HCT116 (cell line): ENCODE measurements around the gene EPHB2. TPM values are rescaled to one million over a fixed set of nuclear protein-coding genes. Genes with fewer than 3 reads are reported as not detected.

Source experiments
- ATAC-seq: fragments of 200-7000 bp; cut with Tn5 transposase; 2 replicates; pipeline ENCODE4 v1.9.1; 2020; ENCODE audit warnings: mild to moderate bottlenecking, moderate library complexity
- BruUV-seq: library from RNA; stranded (reverse); fragments of 400-500 nt; replicated peaks from 2 replicates; lab custom pipeline; 2021; lab: Mats Ljungman, UMichigan
- CTCF ChIA-PET: fragments of 300-600 bp; sonication (Branson Sonifier 250); formaldehyde crosslinking; loops from one replicate; lab custom pipeline; 2021; ENCODE audit warnings: antibody characterized with exemption; lab: Charles Lee
- POLR2A ChIA-PET: fragments of 300-600, 350-600 bp; sonication (Branson Sonifier 250); formaldehyde crosslinking; loops from one replicate; lab custom pipeline; 2021; ENCODE audit warnings: antibody characterized with exemption; lab: Charles Lee
- RAD21 ChIA-PET, 2 experiments: fragments of 300-600 bp; sonication (Branson Sonifier 250); formaldehyde crosslinking; loops; one replicate each; lab custom pipeline; 2023; ENCODE audit warnings: low total read pairs in 2 of 2; ENCODE audit not compliant: uncharacterized antibody in 2 of 2, unreplicated experiment in 2 of 2, low non-redundant PET in 1 of 2; lab: Charles Lee
- DNase-seq: peaks from one replicate; pipeline ENCODE4 v3.0.0-alpha.2; 2010; ENCODE audit warnings: low read depth, low spot score
- H2AFZ ChIP-seq: fragments of 200-600 bp; shearing (Covaris generic), sonication (generic); 2 replicates; pipeline ENCODE4 v1.6.1; 2017; ENCODE audit warnings: low read depth, mixed run types, mixed read lengths, antibody characterized with exemption, low read length; ENCODE audit not compliant: poor library complexity, severe bottlenecking
- H3K27ac ChIP-seq: 2 replicates; pipeline ENCODE4 v1.5.1; 2012; ENCODE audit warnings: low read depth, low read length
- H3K27me3 ChIP-seq: fragments of 200-600 bp; sonication (generic); 2 replicates; pipeline ENCODE4 v1.6.1; 2016; ENCODE audit warnings: mixed run types, low read length, mixed read lengths; ENCODE audit not compliant: insufficient read depth
- H3K36me3 ChIP-seq, 2 experiments: fragments of 200-500 bp in 1 of 2; fragments of 200-600 bp in 1 of 2; sonication (Bioruptor generic) in 1 of 2; sonication (generic) in 1 of 2; 2 replicates each; pipeline versions ENCODE4 v1.5.1 to v1.6.1; 2014 to 2016; ENCODE audit warnings: low read length in 2 of 2, inconsistent platforms in 1 of 2, mixed read lengths in 1 of 2, mixed run types in 1 of 2; ENCODE audit not compliant: insufficient read depth in 2 of 2, control insufficient read depth in 1 of 2
- H3K4me1 ChIP-seq, 2 experiments: fragments of 200-600 bp in 1 of 2; sonication (generic) in 1 of 2; 2 replicates each; pipeline versions ENCODE4 v1.5.1 to v1.6.1; 2012 to 2017; ENCODE audit warnings: low read length in 2 of 2, inconsistent platforms in 1 of 2, mild to moderate bottlenecking in 1 of 2, mixed read lengths in 1 of 2, mixed run types in 1 of 2, moderate library complexity in 1 of 2; ENCODE audit not compliant: insufficient read depth in 2 of 2, control insufficient read depth in 1 of 2
- H3K4me2 ChIP-seq: fragments of 200-600 bp; sonication (generic); 2 replicates; pipeline ENCODE4 v1.6.1; 2017; ENCODE audit warnings: mixed run types, low read length, mixed read lengths
- H3K4me3 ChIP-seq, 2 experiments: fragments of 200-600 bp in 1 of 2; sonication (generic) in 1 of 2; replicated peaks in 1 of 2; 2 replicates each; pipeline ENCODE4 v1.5.1; 2011 to 2016; ENCODE audit warnings: low read length in 2 of 2, control low read depth in 1 of 2, low read depth in 1 of 2, mild to moderate bottlenecking in 1 of 2, mixed read lengths in 1 of 2, mixed run types in 1 of 2
- H3K79me2 ChIP-seq: fragments of 200-600 bp; sonication (generic); 2 replicates; pipeline ENCODE4 v1.6.1; 2017; ENCODE audit warnings: mild to moderate bottlenecking, mixed run types, low read length, moderate library complexity, mixed read lengths; ENCODE audit not compliant: insufficient read depth
- H3K9ac ChIP-seq: fragments of 200-600 bp; sonication (generic); 2 replicates; pipeline ENCODE4 v1.6.1; 2016; ENCODE audit warnings: low read length, mixed read lengths
- H3K9me2 ChIP-seq: fragments of 200-600 bp; sonication (generic), shearing (Covaris generic); 2 replicates; pipeline ENCODE4 v1.6.1; 2017; ENCODE audit warnings: mixed run types, mild to moderate bottlenecking, moderate library complexity; ENCODE audit not compliant: insufficient read depth
- H3K9me3 ChIP-seq, 2 experiments: fragments of 200-500 bp in 1 of 2; fragments of 200-600 bp in 1 of 2; sonication (Bioruptor generic) in 1 of 2; sonication (generic) in 1 of 2; 2 replicates each; pipeline ENCODE4 v1.6.1; 2014 to 2017; ENCODE audit warnings: low read length in 2 of 2, mixed read lengths in 2 of 2, inconsistent platforms in 1 of 2, low read depth in 1 of 2, mild to moderate bottlenecking in 1 of 2, mixed run types in 1 of 2, moderate library complexity in 1 of 2; ENCODE audit not compliant: control insufficient read depth in 1 of 2, insufficient read depth in 1 of 2
- H4K20me1 ChIP-seq: fragments of 200-600 bp; sonication (generic), shearing (Covaris generic); 2 replicates; pipeline ENCODE4 v1.6.1; 2017; ENCODE audit warnings: mixed run types, mild to moderate bottlenecking, moderate library complexity; ENCODE audit not compliant: insufficient read depth
- CBX3 ChIP-seq: IDR thresholded peaks from 2 replicates; pipeline ENCODE4 v1.6.1; 2012; ENCODE audit warnings: low read depth
- EGR1 ChIP-seq: IDR thresholded peaks from 2 replicates; pipeline ENCODE4 v1.6.1; 2012; ENCODE audit warnings: low read depth
- ELF1 ChIP-seq: IDR thresholded peaks from 2 replicates; pipeline ENCODE4 v1.6.1; 2012; ENCODE audit warnings: low read depth, borderline replicate concordance
- EZH2 ChIP-seq: fragments of 200-600 bp; sonication (generic); IDR thresholded peaks from 2 replicates; pipeline ENCODE4 v1.6.1; 2017; ENCODE audit warnings: antibody characterized with exemption, mixed run types
- EZH2phosphoT487 ChIP-seq: fragments of 200-600 bp; IDR thresholded peaks from 2 replicates; pipeline ENCODE4 v1.6.1; 2018; ENCODE audit warnings: antibody characterized with exemption, borderline replicate concordance
- FOSL1 ChIP-seq: IDR thresholded peaks from 2 replicates; pipeline ENCODE4 v1.6.1; 2012; ENCODE audit warnings: low read depth
- JUND ChIP-seq: IDR thresholded peaks from 2 replicates; pipeline ENCODE4 v1.6.1; 2012
- POLR2A ChIP-seq: IDR thresholded peaks from 2 replicates; pipeline ENCODE4 v1.7.0; 2011; ENCODE audit warnings: borderline replicate concordance; ENCODE audit not compliant: insufficient read depth, insufficient read length; ENCODE audit errors: extremely low read depth
- POLR2AphosphoS5 ChIP-seq: IDR thresholded peaks from 2 replicates; pipeline ENCODE4 v1.6.1; 2011; ENCODE audit warnings: mild to moderate bottlenecking, low read depth, low read length, moderate library complexity
- RAD21 ChIP-seq: IDR thresholded peaks from 2 replicates; pipeline ENCODE4 v1.6.1; 2012; ENCODE audit warnings: low read depth, mild to moderate bottlenecking
- SIN3A ChIP-seq: IDR thresholded peaks from 2 replicates; pipeline ENCODE4 v1.6.1; 2012; ENCODE audit warnings: low read depth
- SP1 ChIP-seq: IDR thresholded peaks from 2 replicates; pipeline ENCODE4 v1.6.1; 2012; ENCODE audit warnings: low read depth
- TCF7L2 ChIP-seq: IDR thresholded peaks from 2 replicates; pipeline ENCODE4 v1.7.0; 2011; ENCODE audit warnings: borderline replicate concordance, inconsistent platforms; ENCODE audit not compliant: insufficient read depth, insufficient read length; ENCODE audit errors: extremely low read depth
- ZFX ChIP-seq: fragments of 450-650 bp; IDR thresholded peaks from 2 replicates; pipeline ENCODE4 v1.6.1; 2017
- ZNF274 ChIP-seq: fragments of 200-500 bp; sonication (Bioruptor generic); IDR thresholded peaks from 2 replicates; pipeline ENCODE4 v1.6.1; 2014; ENCODE audit warnings: mild to moderate bottlenecking, low read depth, low read length, inconsistent platforms
- intact Hi-C: fragments of 100-400 bp; cut with micrococcal nuclease; formaldehyde crosslinking; loops from 2 replicates; pipeline ENCODE4 v1.10.0; 2022
- total RNA-seq: library from RNA; stranded (reverse); gene quantifications from one replicate; pipeline ENCODE4 v1.2.1, GENCODE V29; 2021; ENCODE audit not compliant: unreplicated experiment
- TF ChIP-seq, protein P1 (sequence below), 3 experiments: fragments of 200-600 bp in 1 of 3; sonication (generic) in 1 of 3; IDR thresholded peaks in 2 of 3; conservative IDR thresholded peaks in 1 of 3; 2 replicates each; pipeline ENCODE4 v1.5.1; 2012 to 2017; ENCODE audit warnings: low read depth in 2 of 3, low read length in 2 of 3, antibody characterized with exemption in 1 of 3, borderline replicate concordance in 1 of 3, control low read depth in 1 of 3, mild to moderate bottlenecking in 1 of 3, mixed read lengths in 1 of 3, mixed run types in 1 of 3, moderate library complexity in 1 of 3; ENCODE audit not compliant: insufficient read depth in 1 of 3
- TF ChIP-seq, protein P2 (sequence below): IDR thresholded peaks from 2 replicates; pipeline ENCODE4 v1.6.1; 2012
- TF ChIP-seq, protein P3 (sequence below): IDR thresholded peaks from 2 replicates; pipeline ENCODE4 v1.6.1; 2012
- TF ChIP-seq, protein P4 (sequence below): IDR thresholded peaks from 2 replicates; pipeline ENCODE4 v1.6.1; 2012; ENCODE audit warnings: low read depth

The EPHB2 gene
- total RNA-seq, 1 experiment from 2014 or later, result 19.5 TPM

DNA sequence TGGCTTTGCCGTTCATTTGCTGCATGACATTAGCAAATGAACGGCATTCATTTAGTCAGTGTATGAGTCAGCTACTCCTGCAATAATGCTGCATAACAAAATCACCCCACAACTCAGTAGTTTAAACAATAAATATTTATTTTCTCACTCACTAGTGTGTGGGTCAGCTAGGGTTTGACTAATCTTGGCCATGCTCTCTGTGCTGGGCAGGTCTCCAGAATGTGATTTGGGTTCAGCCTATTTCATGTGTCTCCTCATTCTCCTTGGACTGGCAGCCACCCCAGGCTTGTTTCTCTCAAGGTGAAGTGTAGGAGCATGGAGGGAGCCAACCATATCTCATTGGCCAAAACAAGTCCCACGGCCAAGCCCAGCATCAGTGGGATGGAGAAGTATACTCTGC is 157.7 kb downstream of the EPHB2 start:
- Histone ChIP-seq H3K36me3 (no peaks in the 10 kb centered on the region), H3K4me1 (no peaks in the 10 kb centered on the region), H3K79me2 (no peaks in the 10 kb centered on the region), H4K20me1 (no peaks in the 10 kb centered on the region), H3K4me3 (no peak overlapping the region), H3K27me3 (no peaks in the 10 kb centered on the region), H3K9ac (no peak overlapping the region), H3K4me2 (no peak overlapping the region), H3K27ac (no peak overlapping the region), H3K9me2 (no peaks in the 10 kb centered on the region), H3K9me3 (peaks cover 0 to 3% of the 10 kb centered on the region in 2 experiments; a peak in 1 of 4 replicates), H2AFZ (no peak overlapping the region)
- TF ChIP-seq ZNF274 (no peak), EZH2phosphoT487 (no peak), SP1 (no peak), ZFX (no peak), POLR2A (no peak), ELF1 (no peak), JUND (no peak), SIN3A (no peak), TCF7L2 (no peak), POLR2AphosphoS5 (no peak), FOSL1 (no peak), RAD21 (no peak), EGR1 (no peak), CBX3 (no peak), EZH2 (no peak)
- TF ChIP-seq, protein P1, sequence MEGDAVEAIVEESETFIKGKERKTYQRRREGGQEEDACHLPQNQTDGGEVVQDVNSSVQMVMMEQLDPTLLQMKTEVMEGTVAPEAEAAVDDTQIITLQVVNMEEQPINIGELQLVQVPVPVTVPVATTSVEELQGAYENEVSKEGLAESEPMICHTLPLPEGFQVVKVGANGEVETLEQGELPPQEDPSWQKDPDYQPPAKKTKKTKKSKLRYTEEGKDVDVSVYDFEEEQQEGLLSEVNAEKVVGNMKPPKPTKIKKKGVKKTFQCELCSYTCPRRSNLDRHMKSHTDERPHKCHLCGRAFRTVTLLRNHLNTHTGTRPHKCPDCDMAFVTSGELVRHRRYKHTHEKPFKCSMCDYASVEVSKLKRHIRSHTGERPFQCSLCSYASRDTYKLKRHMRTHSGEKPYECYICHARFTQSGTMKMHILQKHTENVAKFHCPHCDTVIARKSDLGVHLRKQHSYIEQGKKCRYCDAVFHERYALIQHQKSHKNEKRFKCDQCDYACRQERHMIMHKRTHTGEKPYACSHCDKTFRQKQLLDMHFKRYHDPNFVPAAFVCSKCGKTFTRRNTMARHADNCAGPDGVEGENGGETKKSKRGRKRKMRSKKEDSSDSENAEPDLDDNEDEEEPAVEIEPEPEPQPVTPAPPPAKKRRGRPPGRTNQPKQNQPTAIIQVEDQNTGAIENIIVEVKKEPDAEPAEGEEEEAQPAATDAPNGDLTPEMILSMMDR (IDR thresholded peaks at IDR 0.05 in 2 of 3, conservative IDR thresholded peaks at IDR 0.05 in 1 of 3; ENCODE audit: borderline replicate concordance in 1 of 3, insufficient read depth in 1 of 3, low read depth in 2 of 3, low read length in 2 of 3), result no peak
- TF ChIP-seq, protein P2, sequence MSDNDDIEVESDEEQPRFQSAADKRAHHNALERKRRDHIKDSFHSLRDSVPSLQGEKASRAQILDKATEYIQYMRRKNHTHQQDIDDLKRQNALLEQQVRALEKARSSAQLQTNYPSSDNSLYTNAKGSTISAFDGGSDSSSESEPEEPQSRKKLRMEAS, result no peak
- TF ChIP-seq, protein P3, sequence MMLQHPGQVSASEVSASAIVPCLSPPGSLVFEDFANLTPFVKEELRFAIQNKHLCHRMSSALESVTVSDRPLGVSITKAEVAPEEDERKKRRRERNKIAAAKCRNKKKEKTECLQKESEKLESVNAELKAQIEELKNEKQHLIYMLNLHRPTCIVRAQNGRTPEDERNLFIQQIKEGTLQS, result no peak
- TF ChIP-seq, protein P4, sequence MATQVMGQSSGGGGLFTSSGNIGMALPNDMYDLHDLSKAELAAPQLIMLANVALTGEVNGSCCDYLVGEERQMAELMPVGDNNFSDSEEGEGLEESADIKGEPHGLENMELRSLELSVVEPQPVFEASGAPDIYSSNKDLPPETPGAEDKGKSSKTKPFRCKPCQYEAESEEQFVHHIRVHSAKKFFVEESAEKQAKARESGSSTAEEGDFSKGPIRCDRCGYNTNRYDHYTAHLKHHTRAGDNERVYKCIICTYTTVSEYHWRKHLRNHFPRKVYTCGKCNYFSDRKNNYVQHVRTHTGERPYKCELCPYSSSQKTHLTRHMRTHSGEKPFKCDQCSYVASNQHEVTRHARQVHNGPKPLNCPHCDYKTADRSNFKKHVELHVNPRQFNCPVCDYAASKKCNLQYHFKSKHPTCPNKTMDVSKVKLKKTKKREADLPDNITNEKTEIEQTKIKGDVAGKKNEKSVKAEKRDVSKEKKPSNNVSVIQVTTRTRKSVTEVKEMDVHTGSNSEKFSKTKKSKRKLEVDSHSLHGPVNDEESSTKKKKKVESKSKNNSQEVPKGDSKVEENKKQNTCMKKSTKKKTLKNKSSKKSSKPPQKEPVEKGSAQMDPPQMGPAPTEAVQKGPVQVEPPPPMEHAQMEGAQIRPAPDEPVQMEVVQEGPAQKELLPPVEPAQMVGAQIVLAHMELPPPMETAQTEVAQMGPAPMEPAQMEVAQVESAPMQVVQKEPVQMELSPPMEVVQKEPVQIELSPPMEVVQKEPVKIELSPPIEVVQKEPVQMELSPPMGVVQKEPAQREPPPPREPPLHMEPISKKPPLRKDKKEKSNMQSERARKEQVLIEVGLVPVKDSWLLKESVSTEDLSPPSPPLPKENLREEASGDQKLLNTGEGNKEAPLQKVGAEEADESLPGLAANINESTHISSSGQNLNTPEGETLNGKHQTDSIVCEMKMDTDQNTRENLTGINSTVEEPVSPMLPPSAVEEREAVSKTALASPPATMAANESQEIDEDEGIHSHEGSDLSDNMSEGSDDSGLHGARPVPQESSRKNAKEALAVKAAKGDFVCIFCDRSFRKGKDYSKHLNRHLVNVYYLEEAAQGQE, result no peak
- ChIA-PET RAD21 (no interaction called here), CTCF (interaction anchor here (1.1 kb wide), 1 partner anchor 164 kb away, joined by 3 read pairs; no protein-coding TSS in a partner anchor), POLR2A (no interaction called here)
- no peak for DNase-seq
- BruUV-seq, result no TSS peak
- intact Hi-C loops, result no loop called here
- ATAC-seq, result no peak
